Stimulated activated memory B cell treated with anti-CD40 and anti-IgM and Interleukin-4, amounts not matched to agents 10 μg/mL and 1 μg/mL and 100 μg/mL, for 72 hours (primary cell): Measurements from ENCODE around the gene QSER1.
"Not testable (repeated sequence)": the region's sequence is repeated elsewhere in the genome, so short reads cannot be mapped to it uniquely, and the experiment has no call there.

Source experiments
- ATAC-seq: fragments of 150-1000 bp; cut with Tn5 transposase; 2 replicates; pipeline ENCODE4 v1.10.0; 2021
- H3K27ac Mint-ChIP-seq: one replicate; pipeline ENCODE4 v1.8.0; 2022; ENCODE audit warnings: mild to moderate bottlenecking, mixed read lengths
- H3K27me3 Mint-ChIP-seq: one replicate; pipeline ENCODE4 v1.8.0; 2022; ENCODE audit warnings: mixed read lengths
- H3K36me3 Mint-ChIP-seq: one replicate; pipeline ENCODE4 v1.8.0; 2022; ENCODE audit warnings: mixed read lengths
- H3K4me1 Mint-ChIP-seq: one replicate; pipeline ENCODE4 v1.8.0; 2022; ENCODE audit warnings: mixed read lengths
- H3K4me3 Mint-ChIP-seq: one replicate; pipeline ENCODE4 v1.8.0; 2022; ENCODE audit warnings: mild to moderate bottlenecking, moderate library complexity, mixed read lengths
- H3K9me3 Mint-ChIP-seq: one replicate; pipeline ENCODE4 v1.8.0; 2022; ENCODE audit warnings: mixed read lengths

Gene QSER1

DNA sequence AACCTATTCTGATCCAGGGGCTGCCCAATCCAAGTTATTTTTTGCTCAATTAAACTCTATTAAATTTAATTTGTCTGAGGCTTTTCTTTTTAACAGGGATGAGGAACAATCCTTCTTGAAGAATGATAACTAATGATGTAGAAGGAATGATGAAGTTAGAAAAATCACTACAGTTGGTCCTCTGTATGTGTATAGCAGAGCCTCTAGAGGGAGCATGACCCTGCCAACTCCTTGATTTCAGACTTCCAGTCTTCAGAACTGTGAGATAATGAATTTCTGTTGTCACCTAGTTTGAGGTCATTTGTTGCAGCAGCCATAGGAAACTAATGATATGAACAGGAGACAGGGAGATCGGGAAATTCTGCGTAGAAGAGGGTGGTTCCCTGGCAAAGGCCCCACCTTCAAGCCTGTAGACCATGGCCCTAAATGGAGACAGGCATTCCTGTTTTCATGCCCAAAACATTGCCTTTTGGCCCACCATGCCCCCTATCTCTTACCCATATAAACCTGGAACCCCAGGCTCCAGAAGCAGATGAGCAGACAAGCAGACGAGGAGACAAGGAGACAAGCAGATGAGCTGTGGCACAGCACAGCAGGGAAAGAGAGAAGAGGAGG, 7.7 kb upstream of the QSER1 start:
- Mint-ChIP-seq H3K4me3 (no peak overlapping the region), H3K27me3 (no peaks in the 10 kb centered on the region), H3K9me3 (peaks cover 3% of the 10 kb centered on the region), H3K4me1 (no peaks in the 10 kb centered on the region), H3K27ac (no peak overlapping the region), H3K36me3 (no peaks in the 10 kb centered on the region)
- ATAC-seq, result no peak

DNA sequence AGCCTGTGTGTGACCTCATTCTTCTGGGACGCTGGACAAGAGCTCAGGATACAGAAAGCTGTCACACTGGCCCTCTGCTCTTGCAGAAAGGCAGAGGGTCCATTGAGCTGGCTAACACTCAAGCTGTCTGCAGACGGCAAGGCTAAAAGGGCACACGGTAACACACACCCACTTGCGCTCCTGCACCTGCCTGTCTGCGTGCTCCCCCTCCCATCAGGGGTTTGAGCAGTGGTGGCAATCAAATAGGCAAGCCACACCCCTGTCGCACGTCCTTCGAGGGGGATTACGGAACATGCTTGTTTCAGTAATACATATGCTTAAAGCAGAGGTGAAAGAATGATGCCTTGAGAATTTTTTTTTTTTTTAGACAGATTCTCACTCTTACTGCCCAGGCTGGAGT, 7.1 kb upstream of the QSER1 start:
- H3K4me3 Mint-ChIP-seq, result no peak overlapping the region
- H3K4me1 Mint-ChIP-seq, result no peaks in the 10 kb centered on the region
- H3K36me3 Mint-ChIP-seq, result no peaks in the 10 kb centered on the region
- no peak overlapping the region for H3K27ac Mint-ChIP-seq
- no peak for ATAC-seq
- H3K9me3 Mint-ChIP-seq, result peaks cover 3% of the 10 kb centered on the region
- no peaks in the 10 kb centered on the region for H3K27me3 Mint-ChIP-seq

DNA sequence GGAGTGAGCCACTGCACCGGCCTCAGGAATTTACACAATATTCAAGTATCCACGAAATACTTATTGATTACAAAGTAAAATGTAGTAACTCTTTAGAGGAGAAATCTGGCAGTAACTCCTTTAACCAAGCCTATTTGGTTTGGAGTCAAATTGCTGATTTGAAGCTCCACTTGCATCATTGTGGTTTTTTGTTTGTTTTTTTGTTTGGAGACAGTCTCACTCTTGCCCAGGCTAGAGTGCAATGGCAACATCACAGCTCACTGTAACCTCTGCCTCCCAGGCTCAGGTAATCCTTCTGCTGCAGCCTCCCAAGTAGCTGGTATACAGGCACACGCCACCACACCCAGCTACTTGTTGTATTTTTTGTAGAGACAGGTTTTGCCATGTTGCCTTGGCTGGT, 6.4 kb upstream of the QSER1 start:
- Mint-ChIP-seq H3K36me3 (no peaks in the 10 kb centered on the region), H3K9me3 (peaks cover 3% of the 10 kb centered on the region)

GRCh38 chr11:32887707-32888383, 4.8 kb upstream of the QSER1 start:
- not testable (repeated sequence) for H3K9me3 Mint-ChIP-seq, H3K36me3 Mint-ChIP-seq, H3K27me3 Mint-ChIP-seq, H3K4me3 Mint-ChIP-seq, ATAC-seq, H3K27ac Mint-ChIP-seq
- H3K4me1 Mint-ChIP-seq, result peaks cover 11% of the 10 kb centered on the region

More for the DNA sequence above, 6.4 kb upstream of the QSER1 start:
- ATAC-seq, result no peak
- H3K4me1 Mint-ChIP-seq, result no peaks in the 10 kb centered on the region
- no peaks in the 10 kb centered on the region for H3K27me3 Mint-ChIP-seq
- no peak overlapping the region for H3K4me3 Mint-ChIP-seq
- H3K27ac Mint-ChIP-seq, result no peak overlapping the region

GRCh38 chr11:32888384-32888710, 4.3 kb upstream of the QSER1 start:
- not testable (repeated sequence) for H3K27ac Mint-ChIP-seq, ATAC-seq, H3K4me3 Mint-ChIP-seq, H3K9me3 Mint-ChIP-seq, H3K27me3 Mint-ChIP-seq, H3K36me3 Mint-ChIP-seq
- peaks cover 13% of the 10 kb centered on the region for H3K4me1 Mint-ChIP-seq

- Mint-ChIP-seq H3K36me3 (no peaks in the 10 kb centered on the region), H3K27ac (no peak overlapping the region), H3K4me3 (no peak overlapping the region), H3K9me3 (no peaks in the 10 kb centered on the region), H3K27me3 (no peaks in the 10 kb centered on the region), H3K4me1 (peaks cover 17% of the 10 kb centered on the region)
- no peak for ATAC-seq
These were observed 3.8 kb upstream of the QSER1 start for GRCh38 chr11:32888805-32889204.

DNA sequence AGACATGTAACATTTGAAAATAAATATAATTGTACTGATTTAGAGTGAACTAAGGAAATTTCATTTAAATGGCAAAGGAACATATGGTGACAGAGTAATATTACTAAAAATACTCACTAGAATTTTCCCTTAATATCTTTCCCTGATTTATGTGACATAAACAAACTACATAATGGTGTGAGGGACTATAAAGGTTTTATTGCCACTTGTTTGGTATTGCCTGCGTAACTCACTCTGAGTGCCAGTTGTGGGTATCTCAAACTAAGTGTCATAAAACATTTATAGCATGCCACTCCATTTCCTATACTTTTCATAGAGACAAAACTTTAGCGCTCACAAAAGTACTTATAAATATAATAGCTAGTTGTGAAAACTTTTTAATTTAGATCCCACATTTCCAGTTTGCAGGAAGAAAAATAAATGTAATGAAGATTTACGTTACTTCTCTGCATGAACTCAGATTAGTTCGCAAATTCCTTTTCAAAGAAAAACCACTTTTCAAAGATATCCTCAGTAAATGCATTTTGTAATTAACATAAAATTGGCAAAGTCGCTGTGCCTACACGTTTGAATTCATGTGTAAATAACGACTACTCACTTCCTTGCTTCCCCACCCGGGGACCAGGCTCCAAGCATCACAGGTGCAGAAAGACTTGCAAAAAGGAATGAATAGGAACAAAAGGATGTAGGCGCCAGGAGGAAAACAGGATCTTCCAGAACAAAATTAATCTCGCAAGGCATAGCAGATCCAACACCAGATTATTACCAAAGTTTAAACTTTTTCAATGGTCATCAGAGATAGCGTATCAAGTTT, 1.6 kb upstream of the QSER1 start:
- Mint-ChIP-seq H3K27ac (peak overlapping the region; percentile 98), H3K27me3 (no peaks in the 10 kb centered on the region), H3K4me3 (no peak overlapping the region), H3K9me3 (no peaks in the 10 kb centered on the region), H3K36me3 (no peaks in the 10 kb centered on the region), H3K4me1 (peaks cover 33% of the 10 kb centered on the region)
- ATAC-seq, result no peak

- Mint-ChIP-seq H3K4me3 (peak overlapping the region; percentile 78), H3K4me1 (peaks cover 33% of the 10 kb centered on the region), H3K27me3 (no peaks in the 10 kb centered on the region)
These were observed 805 bp upstream of the QSER1 start for GRCh38 chr11:32891657-32892354.

DNA sequence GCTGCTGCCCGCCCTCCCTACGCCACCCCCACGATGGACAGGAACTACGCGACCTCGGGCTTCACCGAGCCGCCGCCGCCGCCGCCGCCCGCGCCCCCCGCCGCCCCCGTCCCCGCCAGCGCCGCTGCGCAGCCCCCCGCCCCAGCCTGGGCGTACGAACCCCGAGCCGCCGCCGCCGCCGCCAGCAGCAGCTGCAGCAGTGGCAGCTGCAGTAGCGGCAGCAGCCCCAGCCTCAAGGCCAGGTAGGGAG, 407 bp downstream of the QSER1 start:
- no peaks in the 10 kb centered on the region for H3K27me3 Mint-ChIP-seq
- H3K27ac Mint-ChIP-seq, result peak overlapping the region; percentile 98
- no peaks in the 10 kb centered on the region for H3K9me3 Mint-ChIP-seq
- ATAC-seq, result no peak
- H3K4me1 Mint-ChIP-seq, result peaks cover 42% of the 10 kb centered on the region
- no peaks in the 10 kb centered on the region for H3K36me3 Mint-ChIP-seq
- peak overlapping the region; percentile 99 for H3K4me3 Mint-ChIP-seq

More at GRCh38 chr11:32891657-32892354, 805 bp upstream of the QSER1 start:
- no peaks in the 10 kb centered on the region for H3K36me3 Mint-ChIP-seq
- H3K27ac Mint-ChIP-seq, result peak overlapping the region; percentile 98
- no peaks in the 10 kb centered on the region for H3K9me3 Mint-ChIP-seq
- no peak for ATAC-seq

GRCh38 chr11:32893343-32894148, 935 bp downstream of the QSER1 start:
- Mint-ChIP-seq H3K9me3 (no peaks in the 10 kb centered on the region), H3K27ac (peak overlapping the region; percentile 98), H3K27me3 (no peaks in the 10 kb centered on the region)

DNA sequence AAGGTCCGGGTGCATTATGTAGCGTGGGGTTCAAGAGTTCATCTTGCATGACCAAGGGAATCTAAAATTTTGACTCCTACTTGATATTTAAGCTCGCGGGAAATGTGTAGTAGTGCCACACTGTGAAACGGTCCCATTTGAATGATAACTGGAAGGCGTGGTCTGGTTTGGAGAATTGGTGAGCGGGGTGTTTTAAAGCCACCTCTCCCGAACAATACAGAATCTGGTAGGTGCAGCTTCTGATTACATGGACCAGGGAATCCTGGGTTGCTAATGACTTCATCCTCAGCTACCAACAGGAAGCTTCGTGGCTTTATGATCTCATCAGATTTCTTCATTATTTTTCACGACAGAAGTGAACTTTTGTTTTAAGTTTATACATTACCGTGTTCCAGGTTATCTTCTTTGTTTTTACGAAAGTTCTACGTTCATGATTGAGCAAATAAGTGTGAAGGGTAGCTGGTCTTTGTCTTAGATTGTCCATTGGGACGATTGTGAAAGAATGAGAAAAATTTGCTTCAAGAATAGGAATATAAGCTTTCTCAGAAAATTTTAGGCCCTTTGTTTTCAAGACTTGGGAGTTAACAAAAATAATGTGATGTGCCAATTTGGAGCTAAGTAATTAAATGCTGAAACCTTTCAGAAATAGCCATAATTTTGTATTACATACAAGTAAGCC, 1.7 kb downstream of the QSER1 start:
- peak overlapping the region; percentile 99 for H3K4me3 Mint-ChIP-seq
- H3K27ac Mint-ChIP-seq, result peak overlapping the region; percentile 98
- ATAC-seq, result no peak
- H3K9me3 Mint-ChIP-seq, result no peaks in the 10 kb centered on the region
- H3K4me1 Mint-ChIP-seq, result peaks cover 44% of the 10 kb centered on the region
- no peaks in the 10 kb centered on the region for H3K27me3 Mint-ChIP-seq
- H3K36me3 Mint-ChIP-seq, result peaks cover 6% of the 10 kb centered on the region

More at GRCh38 chr11:32893343-32894148, 935 bp downstream of the QSER1 start:
- Mint-ChIP-seq H3K36me3 (no peaks in the 10 kb centered on the region), H3K4me3 (peak overlapping the region; percentile 99), H3K4me1 (peaks cover 44% of the 10 kb centered on the region)
- peak; percentile 71 for ATAC-seq

DNA sequence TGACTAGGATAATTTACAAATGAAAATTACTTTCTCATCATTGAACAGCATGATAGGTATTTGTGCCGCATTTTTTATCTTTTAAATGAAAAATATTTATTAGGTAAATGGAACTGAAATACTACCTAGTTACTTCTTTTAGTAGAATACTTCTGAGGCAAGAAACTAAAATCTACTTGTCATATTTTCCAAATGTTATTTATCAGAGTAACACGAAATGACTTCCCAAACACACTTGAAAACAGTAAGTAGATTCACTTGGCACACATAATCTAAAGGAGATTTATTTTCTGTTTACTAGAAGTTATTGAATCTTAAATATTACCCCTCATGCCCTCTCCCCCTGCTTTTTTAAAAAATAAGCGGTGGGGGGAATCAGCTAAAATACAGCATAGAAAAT, 2.3 kb downstream of the QSER1 start:
- Mint-ChIP-seq H3K4me3 (no peak overlapping the region), H3K27me3 (no peaks in the 10 kb centered on the region), H3K4me1 (peaks cover 44% of the 10 kb centered on the region)

GRCh38 chr11:32895471-32895870, 2.9 kb downstream of the QSER1 start:
- Mint-ChIP-seq H3K9me3 (no peaks in the 10 kb centered on the region), H3K36me3 (peaks cover 15% of the 10 kb centered on the region), H3K4me1 (peaks cover 46% of the 10 kb centered on the region), H3K4me3 (no peak overlapping the region), H3K27me3 (no peaks in the 10 kb centered on the region), H3K27ac (no peak overlapping the region)
- ATAC-seq, result no peak

More for the DNA sequence above, 2.3 kb downstream of the QSER1 start:
- H3K27ac Mint-ChIP-seq, result no peak overlapping the region
- no peaks in the 10 kb centered on the region for H3K9me3 Mint-ChIP-seq
- H3K36me3 Mint-ChIP-seq, result peaks cover 12% of the 10 kb centered on the region
- no peak for ATAC-seq

- Mint-ChIP-seq H3K27me3 (no peaks in the 10 kb centered on the region), H3K9me3 (no peaks in the 10 kb centered on the region), H3K4me1 (peaks cover 44% of the 10 kb centered on the region), H3K36me3 (peaks cover 15% of the 10 kb centered on the region), H3K4me3 (no peak overlapping the region), H3K27ac (no peak overlapping the region)
- ATAC-seq, result no peak
These were observed 4.5 kb downstream of the QSER1 start for GRCh38 chr11:32897103-32897502.
